DOHH2 (cell line): ENCODE results near the gene ZNF132.

Experiments used
- H3F3A ChIP-seq: fragments of 200-600 bp; sonication (generic), shearing (Covaris generic); 2 replicates; pipeline ENCODE4 v1.6.0; 2016; ENCODE audit warnings: antibody characterized with exemption, mild to moderate bottlenecking; ENCODE audit not compliant: control insufficient read depth, insufficient read depth
- H3K27ac ChIP-seq: fragments of 200-600 bp; sonication (generic); 2 replicates; pipeline ENCODE4 v1.5.1; 2014; ENCODE audit warnings: low read depth, mild to moderate bottlenecking, low read length, moderate library complexity
- H3K27me3 ChIP-seq: fragments of 200-600 bp; sonication (generic); 2 replicates; pipeline ENCODE4 v1.6.1; 2014; ENCODE audit warnings: mild to moderate bottlenecking, low read length, mixed read lengths; ENCODE audit not compliant: control insufficient read depth
- H3K36me3 ChIP-seq: fragments of 200-600 bp; sonication (generic); 2 replicates; pipeline ENCODE4 v1.6.1; 2014; ENCODE audit warnings: mild to moderate bottlenecking, low read length, moderate library complexity, mixed read lengths; ENCODE audit not compliant: control insufficient read depth
- H3K4me1 ChIP-seq: fragments of 200-600 bp; sonication (generic); 2 replicates; pipeline ENCODE4 v1.6.1; 2014; ENCODE audit warnings: mild to moderate bottlenecking, low read length, mixed read lengths; ENCODE audit not compliant: control insufficient read depth
- H3K4me2 ChIP-seq: fragments of 200-600 bp; sonication (generic); 2 replicates; pipeline ENCODE4 v1.6.0; 2014; ENCODE audit warnings: mild to moderate bottlenecking, low read length, moderate library complexity
- H3K4me3 ChIP-seq: fragments of 200-600 bp; sonication (generic); 2 replicates; pipeline ENCODE4 v1.5.1; 2014; ENCODE audit warnings: mild to moderate bottlenecking, low read length, mixed read lengths
- H3K79me2 ChIP-seq: fragments of 200-600 bp; sonication (generic); 2 replicates; pipeline ENCODE4 v1.6.1; 2014; ENCODE audit warnings: mild to moderate bottlenecking, low read length, mixed read lengths; ENCODE audit not compliant: control insufficient read depth
- H3K9me2 ChIP-seq: fragments of 200-600 bp; sonication (generic); replicated peaks from 2 replicates; pipeline ENCODE4 v1.6.1; 2014; ENCODE audit warnings: mild to moderate bottlenecking, low read length, mixed read lengths; ENCODE audit not compliant: control insufficient read depth
- H3K9me3 ChIP-seq: fragments of 200-600 bp; sonication (generic); 2 replicates; pipeline ENCODE4 v1.6.1; 2014; ENCODE audit warnings: antibody characterized with exemption, low read length, mixed read lengths; ENCODE audit not compliant: control insufficient read depth, insufficient read depth
- H4K20me1 ChIP-seq: fragments of 200-600 bp; sonication (generic); 2 replicates; pipeline ENCODE4 v1.6.0; 2014; ENCODE audit warnings: low read depth, mild to moderate bottlenecking, antibody characterized with exemption, low read length, moderate library complexity; ENCODE audit not compliant: control insufficient read depth, insufficient read depth
- CTCF ChIP-seq: fragments of 200-600 bp; sonication (generic); IDR thresholded peaks from one replicate; pipeline ENCODE4 v1.5.1; 2014; ENCODE audit warnings: antibody characterized with exemption, mild to moderate bottlenecking, low read depth, low read length; ENCODE audit not compliant: poor library complexity, severe bottlenecking
- EZH2phosphoT487 ChIP-seq: fragments of 200-600 bp; sonication (generic); IDR thresholded peaks from 2 replicates; pipeline ENCODE4 v1.6.1; 2017; ENCODE audit warnings: borderline replicate concordance, mild to moderate bottlenecking, antibody characterized with exemption, low read length, moderate library complexity, mixed read lengths

The ZNF132 gene

GRCh38 chr19:58397533-58398037 is 42.4 kb downstream of the ZNF132 start:
- H3K9me3 ChIP-seq: no peaks in the 10 kb centered on the region
- H3K4me2 ChIP-seq: no peak overlapping the region
- H3K27ac ChIP-seq: no peak overlapping the region
- H4K20me1 ChIP-seq: 0 out of 2 replicates have a peak, but pooled peaks cover 2% of the 10 kb centered on the region
- peaks cover 28% of the 10 kb centered on the region for H3F3A ChIP-seq
- H3K4me1 ChIP-seq: peaks cover 16% of the 10 kb centered on the region
- H3K9me2 ChIP-seq: no peaks in the 10 kb centered on the region
- H3K27me3 ChIP-seq: no peaks in the 10 kb centered on the region
- peaks cover 31% of the 10 kb centered on the region for H3K36me3 ChIP-seq
- H3K4me3 ChIP-seq: no peak overlapping the region
- TF ChIP-seq CTCF: no peak
- no peak for TF ChIP-seq EZH2phosphoT487
- H3K79me2 ChIP-seq: peaks cover 7% of the 10 kb centered on the region

GRCh38 chr19:58396691-58397532 is 43.0 kb downstream of the ZNF132 start:
- H3K9me2 ChIP-seq: no peaks in the 10 kb centered on the region
- TF ChIP-seq EZH2phosphoT487 (no peak), CTCF (no peak)
- H3K4me3 ChIP-seq: no peak overlapping the region
- 0 out of 2 replicates have a peak, but pooled peaks cover 2% of the 10 kb centered on the region for H4K20me1 ChIP-seq
- H3F3A ChIP-seq: peaks cover 32% of the 10 kb centered on the region
- no peaks in the 10 kb centered on the region for H3K9me3 ChIP-seq
- peaks cover 7% of the 10 kb centered on the region for H3K79me2 ChIP-seq
- peaks cover 38% of the 10 kb centered on the region for H3K36me3 ChIP-seq
- H3K27me3 ChIP-seq: no peaks in the 10 kb centered on the region
- H3K4me2 ChIP-seq: no peak overlapping the region
- peaks cover 9% of the 10 kb centered on the region for H3K4me1 ChIP-seq
- no peak overlapping the region for H3K27ac ChIP-seq

GRCh38 chr19:58395979-58396627 is 43.9 kb downstream of the ZNF132 start:
- H3K79me2 ChIP-seq: peaks cover 9% of the 10 kb centered on the region
- H3K27me3 ChIP-seq: no peaks in the 10 kb centered on the region
- no peaks in the 10 kb centered on the region for H3K9me3 ChIP-seq
- TF ChIP-seq CTCF (no peak), EZH2phosphoT487 (no peak)
- peaks cover 35% of the 10 kb centered on the region for H3F3A ChIP-seq
- H4K20me1 ChIP-seq: 0 out of 2 replicates have a peak, but pooled peaks cover 2% of the 10 kb centered on the region
- H3K4me2 ChIP-seq: no peak overlapping the region
- peaks cover 9% of the 10 kb centered on the region for H3K4me1 ChIP-seq
- H3K4me3 ChIP-seq: no peak overlapping the region
- H3K9me2 ChIP-seq: no peaks in the 10 kb centered on the region
- peaks cover 46% of the 10 kb centered on the region for H3K36me3 ChIP-seq
- H3K27ac ChIP-seq: no peak overlapping the region
